ENCODE results near the gene ZNF484.

DNA sequence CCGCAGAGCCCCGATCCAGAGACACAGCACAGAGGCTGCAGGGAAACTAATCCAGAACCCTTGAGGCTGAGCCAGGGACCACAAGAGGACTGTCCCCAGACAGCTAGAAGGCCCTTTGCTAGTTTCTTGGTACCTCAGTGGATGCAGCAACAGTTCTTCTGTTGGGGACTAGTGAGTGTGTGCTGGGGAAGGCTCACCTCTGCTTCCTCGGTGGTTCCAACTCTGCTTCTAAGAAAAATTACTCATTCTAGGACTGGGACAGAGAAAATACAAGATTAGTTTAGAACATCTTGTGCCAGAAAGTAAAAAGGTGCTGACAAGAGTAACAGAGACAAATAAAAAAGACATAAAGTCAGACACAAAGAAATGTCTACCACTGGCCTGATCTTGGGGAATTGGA lies 19.5 kb upstream of the ZNF484 start:
- TF ChIP-seq EZH2 (IDR thresholded peaks at IDR 0.05; ENCODE audit: low read length), result no peak
- TF ChIP-seq, protein P1, sequence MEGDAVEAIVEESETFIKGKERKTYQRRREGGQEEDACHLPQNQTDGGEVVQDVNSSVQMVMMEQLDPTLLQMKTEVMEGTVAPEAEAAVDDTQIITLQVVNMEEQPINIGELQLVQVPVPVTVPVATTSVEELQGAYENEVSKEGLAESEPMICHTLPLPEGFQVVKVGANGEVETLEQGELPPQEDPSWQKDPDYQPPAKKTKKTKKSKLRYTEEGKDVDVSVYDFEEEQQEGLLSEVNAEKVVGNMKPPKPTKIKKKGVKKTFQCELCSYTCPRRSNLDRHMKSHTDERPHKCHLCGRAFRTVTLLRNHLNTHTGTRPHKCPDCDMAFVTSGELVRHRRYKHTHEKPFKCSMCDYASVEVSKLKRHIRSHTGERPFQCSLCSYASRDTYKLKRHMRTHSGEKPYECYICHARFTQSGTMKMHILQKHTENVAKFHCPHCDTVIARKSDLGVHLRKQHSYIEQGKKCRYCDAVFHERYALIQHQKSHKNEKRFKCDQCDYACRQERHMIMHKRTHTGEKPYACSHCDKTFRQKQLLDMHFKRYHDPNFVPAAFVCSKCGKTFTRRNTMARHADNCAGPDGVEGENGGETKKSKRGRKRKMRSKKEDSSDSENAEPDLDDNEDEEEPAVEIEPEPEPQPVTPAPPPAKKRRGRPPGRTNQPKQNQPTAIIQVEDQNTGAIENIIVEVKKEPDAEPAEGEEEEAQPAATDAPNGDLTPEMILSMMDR (optimal IDR thresholded peaks at IDR 0.05 in 1 of 3, IDR thresholded peaks at IDR 0.05 in 1 of 3, conservative IDR thresholded peaks at IDR 0.05 in 1 of 3; ENCODE audit: extremely low read depth in 1 of 3, insufficient read depth in 2 of 3, low read length in 3 of 3), result no peak
